Activated CD8-positive, alpha-beta T cell treated with anti-CD3 and anti-CD28 coated beads, Interleukin-2, amount 10 ng/mL, durations not matched to agents 7 days and 5 days (primary cell): ENCODE results near the gene AGPAT4. TPM values are rescaled to one million over a fixed set of nuclear protein-coding genes. Genes with fewer than 3 reads are reported as not detected.
A peak's percentile ranks its signal among the peaks of the same experiment; 100 is the strongest.

ENCODE experiments used
- ATAC-seq: fragments of 150-1000 bp; cut with Tn5 transposase; one replicate; pipeline ENCODE4 v1.10.0; 2021; ENCODE audit warnings: moderate library complexity
- CTCF ChIA-PET: fragments of 350-600 bp; sonication (Branson Sonifier 250); formaldehyde crosslinking; loops from one replicate; lab custom pipeline; 2021; ENCODE audit warnings: antibody characterized with exemption; lab: Charles Lee
- POLR2A ChIA-PET: fragments of 350-600 bp; sonication (Branson Sonifier 250); formaldehyde crosslinking; loops from one replicate; lab custom pipeline; 2021; ENCODE audit warnings: antibody characterized with exemption; lab: Charles Lee
- DNase-seq: peaks from one replicate; pipeline ENCODE4 v3.0.0-alpha.2; 2020
- H3K27ac Mint-ChIP-seq: one replicate; pipeline ENCODE4 v1.8.0; 2021; ENCODE audit warnings: mild to moderate bottlenecking, mixed read lengths
- H3K27me3 Mint-ChIP-seq: one replicate; pipeline ENCODE4 v1.8.0; 2021; ENCODE audit warnings: low read depth, mixed read lengths
- H3K36me3 Mint-ChIP-seq: one replicate; pipeline ENCODE4 v1.8.0; 2021; ENCODE audit warnings: low read depth, mixed read lengths
- H3K4me1 Mint-ChIP-seq: one replicate; pipeline ENCODE4 v1.8.0; 2021; ENCODE audit warnings: low read depth, mixed read lengths
- H3K4me3 Mint-ChIP-seq: one replicate; pipeline ENCODE4 v1.8.0; 2021; ENCODE audit warnings: mild to moderate bottlenecking, mixed read lengths
- H3K9me3 Mint-ChIP-seq: one replicate; pipeline ENCODE4 v1.8.0; 2022; ENCODE audit warnings: mixed read lengths; ENCODE audit not compliant: insufficient read depth
- total RNA-seq, 2 experiments: library from RNA; stranded (reverse); gene quantifications; one replicate each; pipeline ENCODE4 v1.2.3, GENCODE V29; 2021

AGPAT4 gene
- total RNA-seq, 2 experiments from 2014 or later = 4.0 to 4.3 TPM

DNA sequence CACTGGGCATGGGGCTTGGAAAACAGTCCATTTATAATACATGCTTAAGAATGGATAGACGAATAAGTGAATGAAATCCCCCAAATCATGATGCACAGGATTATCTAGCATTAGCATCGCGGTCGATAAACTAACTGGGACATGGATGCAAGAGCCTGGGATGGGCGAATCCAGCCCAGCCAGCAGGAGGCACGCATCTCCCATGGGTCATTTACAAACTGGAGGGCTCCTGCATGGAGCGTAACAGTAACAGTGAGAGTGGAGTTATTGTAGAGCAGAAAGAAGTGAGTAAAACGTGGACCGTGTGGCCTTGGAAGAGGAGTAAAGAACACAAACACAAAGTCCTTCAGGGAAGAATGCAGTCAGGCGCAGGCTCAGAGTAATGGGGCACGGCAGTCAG lies 136.5 kb downstream of the AGPAT4 start:
- POLR2A ChIA-PET = no interaction called here

GRCh38 chr6:161136655-161137054 lies 137.2 kb downstream of the AGPAT4 start:
- no peak for DNase-seq
- POLR2A ChIA-PET = no interaction called here
- H3K4me3 Mint-ChIP-seq = no peak overlapping the region
- peaks cover 4% of the 10 kb centered on the region for H3K36me3 Mint-ChIP-seq
- CTCF ChIA-PET = no interaction called here
- H3K4me1 Mint-ChIP-seq = no peaks in the 10 kb centered on the region
- no peaks in the 10 kb centered on the region for H3K9me3 Mint-ChIP-seq
- no peak overlapping the region for H3K27ac Mint-ChIP-seq
- ATAC-seq = no peak
- H3K27me3 Mint-ChIP-seq = no peaks in the 10 kb centered on the region

More for the DNA sequence above, 136.5 kb downstream of the AGPAT4 start:
- no peak overlapping the region for H3K27ac Mint-ChIP-seq
- no peak for DNase-seq
- H3K9me3 Mint-ChIP-seq = no peaks in the 10 kb centered on the region
- H3K27me3 Mint-ChIP-seq = no peaks in the 10 kb centered on the region
- CTCF ChIA-PET = no interaction called here
- peaks cover 4% of the 10 kb centered on the region for H3K36me3 Mint-ChIP-seq
- H3K4me1 Mint-ChIP-seq = no peaks in the 10 kb centered on the region
- ATAC-seq = no peak
- no peak overlapping the region for H3K4me3 Mint-ChIP-seq

DNA sequence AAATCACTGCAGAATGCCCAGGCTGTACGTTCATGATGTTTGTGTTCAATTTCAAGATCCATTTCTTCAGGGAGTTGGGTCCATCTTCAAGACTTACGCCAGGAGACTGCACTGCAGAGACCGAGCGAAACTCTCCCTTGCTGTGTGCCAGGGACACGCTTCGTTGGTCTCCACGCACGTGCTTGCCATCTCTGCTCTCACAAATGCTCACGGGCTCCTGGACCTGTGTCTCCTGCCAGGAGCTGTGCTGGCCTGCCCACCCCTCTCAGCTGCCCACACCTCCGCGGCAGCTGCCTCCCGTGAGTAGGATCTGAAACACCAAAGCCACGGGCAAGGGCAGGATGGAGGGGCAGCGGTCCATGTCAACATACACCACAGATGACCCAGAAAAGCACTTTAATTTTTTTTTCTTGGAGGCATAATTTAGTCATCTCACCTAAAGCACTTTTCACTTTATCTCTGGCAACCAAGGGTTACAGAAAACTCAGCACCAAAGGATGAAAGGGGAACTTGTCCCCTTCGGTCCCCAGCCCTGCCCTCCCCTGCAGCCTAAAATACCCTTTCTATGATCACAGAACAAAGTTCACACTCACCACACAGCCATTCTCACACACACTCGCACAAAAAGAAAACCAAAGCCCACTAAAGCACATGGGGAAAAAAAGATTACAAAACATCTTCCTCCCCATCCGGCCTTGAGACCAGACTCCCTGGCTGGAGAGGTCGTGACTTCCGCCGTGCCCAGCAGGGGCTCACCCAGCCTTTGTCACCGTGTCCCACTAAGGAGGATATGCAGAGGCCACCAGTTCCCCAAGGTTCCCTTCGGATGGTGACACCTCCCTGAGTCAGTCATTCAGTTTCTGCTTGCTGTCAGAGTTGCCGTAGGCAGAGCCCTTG lies 137.9 kb downstream of the AGPAT4 start:
- no peaks in the 10 kb centered on the region for H3K4me1 Mint-ChIP-seq
- no peak overlapping the region for H3K27ac Mint-ChIP-seq
- ChIA-PET CTCF (no interaction called here), POLR2A (no interaction called here)
- ATAC-seq (no peak), DNase-seq (no peak)
- H3K4me3 Mint-ChIP-seq = no peak overlapping the region
- H3K27me3 Mint-ChIP-seq = no peaks in the 10 kb centered on the region
- no peaks in the 10 kb centered on the region for H3K9me3 Mint-ChIP-seq
- peaks cover 4% of the 10 kb centered on the region for H3K36me3 Mint-ChIP-seq

- ATAC-seq = no peak
- Mint-ChIP-seq H3K9me3 (no peaks in the 10 kb centered on the region), H3K4me3 (no peak overlapping the region), H3K27me3 (no peaks in the 10 kb centered on the region), H3K36me3 (peaks cover 8% of the 10 kb centered on the region), H3K4me1 (no peaks in the 10 kb centered on the region), H3K27ac (no peak overlapping the region)
- no peak for DNase-seq
- ChIA-PET CTCF (no interaction called here), POLR2A (no interaction called here)
These were observed 139.1 kb downstream of the AGPAT4 start for GRCh38 chr6:161134550-161135298.

- Mint-ChIP-seq H3K36me3 (peaks cover 10% of the 10 kb centered on the region), H3K27ac (no peak overlapping the region)
- POLR2A ChIA-PET = no interaction called here
These were observed 139.9 kb downstream of the AGPAT4 start for GRCh38 chr6:161133963-161134362.

DNA sequence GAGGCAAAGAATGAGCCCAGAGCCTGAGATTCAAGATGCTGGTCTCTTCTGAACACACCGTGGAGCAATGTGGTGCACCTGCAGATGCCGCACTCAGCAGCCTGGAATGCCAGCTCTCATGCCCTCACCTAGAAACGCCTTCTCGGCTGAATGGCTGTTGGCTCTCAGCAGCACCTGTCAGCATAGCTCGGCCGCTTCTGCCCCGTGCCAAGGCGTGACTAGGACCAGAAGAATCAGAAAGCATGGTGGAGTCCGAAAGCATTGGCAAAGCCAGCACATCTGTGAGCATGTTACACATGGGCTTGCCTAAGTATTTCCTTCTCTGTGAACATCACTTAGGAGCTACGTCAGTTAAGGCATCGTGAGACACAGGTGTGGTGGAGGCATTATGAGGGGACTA lies 141.5 kb downstream of the AGPAT4 start:
- Mint-ChIP-seq H3K27ac (no peak overlapping the region), H3K4me1 (peaks cover 16% of the 10 kb centered on the region), H3K4me3 (no peak overlapping the region), H3K36me3 (peaks cover 12% of the 10 kb centered on the region), H3K9me3 (no peaks in the 10 kb centered on the region), H3K27me3 (no peaks in the 10 kb centered on the region)
- ATAC-seq = no peak
- ChIA-PET CTCF (interaction anchor here (2.1 kb wide), 1 partner anchor 238 kb away, joined by 9 read pairs; no protein-coding TSS in a partner anchor), POLR2A (no interaction called here)
- DNase-seq = no peak

More at GRCh38 chr6:161133963-161134362, 139.9 kb downstream of the AGPAT4 start:
- CTCF ChIA-PET = no interaction called here
- H3K4me3 Mint-ChIP-seq = no peak overlapping the region
- no peaks in the 10 kb centered on the region for H3K27me3 Mint-ChIP-seq
- DNase-seq (no peak), ATAC-seq (no peak)
- H3K4me1 Mint-ChIP-seq = peaks cover 4% of the 10 kb centered on the region
- H3K9me3 Mint-ChIP-seq = no peaks in the 10 kb centered on the region

- Mint-ChIP-seq H3K27me3 (no peaks in the 10 kb centered on the region), H3K9me3 (peaks cover 1% of the 10 kb centered on the region), H3K4me1 (peaks cover 16% of the 10 kb centered on the region), H3K4me3 (no peak overlapping the region), H3K27ac (no peak overlapping the region), H3K36me3 (peaks cover 20% of the 10 kb centered on the region)
- ATAC-seq (no peak), DNase-seq (no peak)
- POLR2A ChIA-PET = no interaction called here
- CTCF ChIA-PET = no interaction called here
These were observed 142.7 kb downstream of the AGPAT4 start for GRCh38 chr6:161130967-161131766.

DNA sequence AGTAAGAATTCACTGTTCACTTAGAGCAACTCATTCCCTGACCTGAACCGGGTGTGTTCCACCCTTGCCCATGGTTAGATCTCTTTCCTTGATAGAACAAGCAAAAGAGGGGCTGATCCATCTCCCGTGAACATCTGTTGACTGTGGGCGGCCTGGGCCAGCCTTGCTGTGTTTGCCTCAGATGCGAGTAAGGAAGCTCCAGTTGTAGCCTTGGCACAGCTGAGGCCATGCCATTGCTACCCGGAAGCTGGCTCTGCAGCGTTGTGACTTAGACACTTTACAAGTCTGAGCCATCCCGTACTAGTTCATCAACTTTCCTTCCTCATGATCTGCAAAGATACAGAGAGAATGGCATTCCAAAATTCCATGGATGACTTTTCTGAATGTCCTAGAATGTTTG lies 143.3 kb downstream of the AGPAT4 start:
- Mint-ChIP-seq H3K27ac (no peak overlapping the region), H3K4me1 (peaks cover 16% of the 10 kb centered on the region), H3K4me3 (no peak overlapping the region), H3K9me3 (peaks cover 8% of the 10 kb centered on the region), H3K27me3 (no peaks in the 10 kb centered on the region), H3K36me3 (peaks cover 26% of the 10 kb centered on the region)
- DNase-seq (no peak), ATAC-seq (no peak)
- CTCF ChIA-PET = no interaction called here
- POLR2A ChIA-PET = no interaction called here

DNA sequence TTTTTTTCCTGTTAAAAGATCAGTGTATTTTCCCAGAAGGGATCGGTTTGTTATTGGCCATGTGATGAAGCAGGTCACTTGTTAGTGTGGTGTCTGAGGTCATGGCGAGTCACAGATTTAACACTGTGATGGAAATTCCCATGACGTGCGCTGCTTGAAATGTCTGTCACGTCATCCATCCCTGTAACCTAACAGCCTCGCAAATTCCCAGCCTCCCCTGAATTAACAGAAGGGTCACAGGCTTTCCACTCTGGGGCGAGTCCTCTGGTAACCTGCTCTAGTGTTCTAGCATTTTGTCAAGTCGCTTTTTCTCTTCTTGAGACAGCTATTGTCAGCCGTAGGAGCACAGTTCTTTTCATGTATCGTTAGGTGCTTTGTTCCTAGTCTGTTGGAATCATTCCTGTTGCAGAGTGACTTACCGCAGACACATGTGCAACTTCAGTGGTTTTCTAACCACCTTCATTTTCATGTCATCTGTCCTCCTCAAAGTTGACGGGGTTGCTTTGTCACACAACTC lies 145.1 kb downstream of the AGPAT4 start:
- ChIA-PET CTCF (interaction anchor here (1.2 kb wide), 2 partner anchors 17 to 136 kb away, joined by 4 read pairs; no protein-coding TSS in a partner anchor), POLR2A (no interaction called here)
- Mint-ChIP-seq H3K9me3 (peaks cover 18% of the 10 kb centered on the region), H3K27me3 (no peaks in the 10 kb centered on the region), H3K27ac (no peak overlapping the region), H3K4me1 (peaks cover 16% of the 10 kb centered on the region), H3K4me3 (no peak overlapping the region), H3K36me3 (peaks cover 43% of the 10 kb centered on the region)
- ATAC-seq = peak; percentile 42
- no peak for DNase-seq

DNA sequence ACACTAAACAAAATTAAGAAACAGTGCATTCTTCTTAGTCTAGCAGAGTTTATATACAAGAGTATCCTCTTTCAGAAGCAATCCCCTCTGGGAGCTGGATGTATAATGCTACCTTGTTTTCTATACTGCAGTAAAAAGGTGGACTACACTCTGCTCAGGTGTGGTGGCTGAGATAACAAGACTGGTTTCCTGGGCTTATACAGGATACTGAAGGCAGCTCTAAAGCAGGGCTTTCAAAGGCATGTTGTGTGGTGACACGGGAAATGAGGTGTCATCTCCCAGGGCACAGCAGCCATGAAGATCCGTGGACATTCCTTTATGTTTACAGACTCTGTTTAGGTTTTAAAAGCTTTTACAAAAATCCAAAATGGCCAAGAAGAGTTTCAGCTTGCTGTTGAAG lies 145.6 kb downstream of the AGPAT4 start:
- H3K27ac Mint-ChIP-seq = no peak overlapping the region
- H3K9me3 Mint-ChIP-seq = peaks cover 23% of the 10 kb centered on the region
- H3K4me1 Mint-ChIP-seq = peaks cover 16% of the 10 kb centered on the region
- peaks cover 44% of the 10 kb centered on the region for H3K36me3 Mint-ChIP-seq
- DNase-seq (no peak), ATAC-seq (peak; percentile 53)
- no peak overlapping the region for H3K4me3 Mint-ChIP-seq
- POLR2A ChIA-PET = no interaction called here
- H3K27me3 Mint-ChIP-seq = no peaks in the 10 kb centered on the region
- CTCF ChIA-PET = interaction anchor here (1.2 kb wide), 2 partner anchors 17 to 136 kb away, joined by 4 read pairs; no protein-coding TSS in a partner anchor

DNA sequence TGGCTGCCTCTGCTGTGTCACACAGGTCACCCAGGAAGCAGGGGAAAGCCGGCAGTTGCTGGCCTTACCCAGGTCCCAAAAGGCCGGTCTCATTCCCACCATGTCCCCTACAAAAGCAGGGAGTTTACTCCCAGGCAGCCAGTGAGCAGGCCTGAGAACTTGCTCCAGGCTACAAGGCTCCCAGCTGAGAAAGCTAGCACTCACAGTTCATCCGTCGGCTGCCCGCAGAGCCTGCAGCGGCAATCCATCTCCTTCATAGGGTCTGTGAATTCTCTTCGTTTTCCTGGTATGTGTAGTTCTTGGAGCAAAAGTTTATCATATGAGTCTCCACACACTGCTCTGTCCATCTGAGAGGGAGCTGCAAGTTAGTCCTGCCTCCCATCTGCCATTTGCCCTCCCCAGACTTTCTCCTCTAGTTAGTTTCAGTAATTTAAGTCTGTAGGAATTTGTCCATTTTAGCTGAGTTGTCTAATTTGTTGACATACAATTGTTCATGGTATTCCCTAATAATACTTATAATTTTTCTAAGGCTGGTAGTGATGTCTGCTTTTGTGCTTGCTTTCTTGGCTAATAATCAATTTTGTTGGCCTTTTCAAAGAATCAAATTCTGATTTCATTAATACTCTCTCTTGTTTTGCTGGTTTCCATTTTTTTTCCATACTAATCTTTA lies 146.7 kb downstream of the AGPAT4 start:
- Mint-ChIP-seq H3K36me3 (peaks cover 54% of the 10 kb centered on the region), H3K9me3 (peaks cover 31% of the 10 kb centered on the region), H3K4me1 (peaks cover 16% of the 10 kb centered on the region), H3K4me3 (no peak overlapping the region), H3K27ac (no peak overlapping the region), H3K27me3 (no peaks in the 10 kb centered on the region)
- ATAC-seq (no peak), DNase-seq (no peak)
- CTCF ChIA-PET = interaction anchor here (1.2 kb wide), 2 partner anchors 16 to 135 kb away, joined by 4 read pairs; no protein-coding TSS in a partner anchor
- POLR2A ChIA-PET = no interaction called here
